COR-L47 (cell line): ENCODE results near the gene NEDD8.
A peak's percentile ranks its signal among the peaks of the same experiment; 100 is the strongest.

Experiments used
- DNase-seq: peaks from one replicate; lab custom pipeline; 2025; lab: John Stamatoyannopoulos, UW

NEDD8 gene

GRCh38 chr14:24196071-24197055, 35.8 kb downstream of the NEDD8 start:
- DNase-seq: no peak

GRCh38 chr14:24195186-24196070, 36.7 kb downstream of the NEDD8 start, which contains the start of gene TM9SF1:
TSS of gene TM9SF1 (minus strand) at chr14:24195441. CDS start at chr14:24195019, 422 bp downstream.
- DNase-seq: peak; percentile 76

GRCh38 chr14:24194873-24195185, 37.3 kb downstream of the NEDD8 start:
- DNase-seq: no peak

GRCh38 chr14:24194186-24194872, 37.8 kb downstream of the NEDD8 start:
- DNase-seq: no peak

- no peak for DNase-seq
These were observed 39.2 kb downstream of the NEDD8 start for GRCh38 chr14:24192933-24193332.

- no peak for DNase-seq
These were observed 41.8 kb downstream of the NEDD8 start for GRCh38 chr14:24190416-24190815.

GRCh38 chr14:24189460-24189859, 42.7 kb downstream of the NEDD8 start:
- DNase-seq: no peak

GRCh38 chr14:24189059-24189375, 43.1 kb downstream of the NEDD8 start:
- DNase-seq: no peak

GRCh38 chr14:24188251-24189058, 43.7 kb downstream of the NEDD8 start, which contains the start of gene IPO4:
TSS of gene IPO4 (minus strand) at chr14:24188816. CDS start at chr14:24188787, 29 bp downstream.
- DNase-seq: peak; percentile 98

- DNase-seq: no peak
These were observed 44.6 kb downstream of the NEDD8 start for GRCh38 chr14:24187539-24187915.

GRCh38 chr14:24186831-24187538, 45.2 kb downstream of the NEDD8 start:
- no peak for DNase-seq

- DNase-seq: no peak
These were observed 46.4 kb downstream of the NEDD8 start for GRCh38 chr14:24185741-24186140.

- DNase-seq: no peak
These were observed 47.1 kb downstream of the NEDD8 start for GRCh38 chr14:24185026-24185425.

GRCh38 chr14:24184104-24184970, 47.8 kb downstream of the NEDD8 start:
- DNase-seq: no peak

- DNase-seq: no peak
These were observed 49.1 kb downstream of the NEDD8 start for GRCh38 chr14:24183014-24183481.

- DNase-seq: no peak
These were observed 49.9 kb downstream of the NEDD8 start for GRCh38 chr14:24182110-24182882.

- DNase-seq: no peak
These were observed 50.6 kb downstream of the NEDD8 start for GRCh38 chr14:24181371-24182077.
